Measurements from ENCODE around the gene UGT1A1.

The UGT1A1 gene

DNA sequence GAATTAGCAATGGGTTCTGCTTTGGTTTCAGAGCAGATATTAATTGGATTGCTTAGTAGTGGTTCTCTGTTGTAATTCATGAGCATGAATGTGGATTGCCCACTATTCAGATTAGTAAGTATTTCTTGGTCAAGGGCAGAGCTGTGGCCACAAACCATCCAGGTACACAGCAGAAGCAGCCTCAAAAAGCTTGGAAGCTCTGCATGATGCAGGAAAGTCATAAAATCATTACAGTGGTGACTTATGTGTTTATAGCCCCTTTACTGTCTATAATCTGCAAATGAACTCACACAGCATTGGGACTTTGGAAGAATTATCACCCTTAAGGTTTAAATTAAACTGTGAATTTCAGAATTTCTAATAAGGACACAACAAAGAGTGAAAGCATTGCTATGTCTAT lies 1.9 kb upstream of the UGT1A1 start:
- no peak for DNase-seq (ENCODE audit: low read depth in 2 of 2)

DNA sequence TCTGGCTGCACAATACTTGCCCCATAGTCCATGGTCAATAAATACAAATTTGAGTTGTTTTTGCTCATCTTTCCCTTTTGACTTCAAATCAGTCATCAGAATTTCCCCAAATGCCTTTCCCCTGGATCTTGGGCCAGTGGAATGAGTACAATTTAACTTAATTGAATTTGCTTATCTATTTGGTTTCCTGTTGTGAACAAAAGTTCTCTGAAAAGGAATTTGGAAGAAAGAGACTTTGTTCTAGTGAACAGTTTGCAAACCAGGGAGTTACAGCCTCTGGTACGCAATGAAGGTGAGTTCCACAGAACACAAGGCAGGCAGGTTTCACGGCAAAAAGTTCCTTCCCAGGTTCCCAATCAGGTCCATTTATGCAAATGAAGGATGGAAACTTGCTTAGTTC lies 1.2 kb upstream of the UGT1A1 start:
- DNase-seq (ENCODE audit: low read depth in 2 of 2) = no peak

DNA sequence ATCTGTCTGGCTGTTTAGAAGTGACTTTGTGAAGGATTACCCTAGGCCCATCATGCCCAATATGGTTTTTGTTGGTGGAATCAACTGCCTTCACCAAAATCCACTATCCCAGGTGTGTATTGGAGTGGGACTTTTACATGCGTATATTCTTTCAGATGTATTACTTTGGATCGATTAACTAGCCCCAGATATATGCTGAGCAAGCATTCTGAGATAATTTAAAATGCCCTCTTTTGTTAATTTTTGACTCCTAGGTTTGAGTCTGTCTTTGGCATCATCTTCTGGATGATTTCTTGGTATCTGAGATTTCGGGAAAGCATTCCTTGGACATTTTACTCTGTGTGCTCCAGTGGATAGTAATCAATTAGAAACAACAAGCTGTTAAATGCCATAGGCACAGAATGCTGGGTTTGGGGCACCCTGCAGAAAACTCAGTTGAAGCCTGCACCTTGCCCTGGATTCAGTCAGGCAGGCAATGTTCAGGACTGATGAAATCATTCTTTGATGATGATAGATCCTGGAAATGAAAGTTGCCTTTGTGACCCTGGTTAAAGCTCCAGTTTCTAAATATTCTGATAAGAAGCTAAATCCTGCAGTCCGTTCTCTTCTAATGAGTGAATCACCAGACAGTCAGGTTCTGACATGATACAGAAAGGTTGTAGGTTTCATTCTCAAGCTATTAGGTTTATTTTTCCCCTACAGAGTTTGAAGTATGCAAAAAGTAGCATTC lies 1.1 kb downstream of the UGT1A1 start:
- no peak for DNase-seq (ENCODE audit: low read depth in 2 of 2)

DNA sequence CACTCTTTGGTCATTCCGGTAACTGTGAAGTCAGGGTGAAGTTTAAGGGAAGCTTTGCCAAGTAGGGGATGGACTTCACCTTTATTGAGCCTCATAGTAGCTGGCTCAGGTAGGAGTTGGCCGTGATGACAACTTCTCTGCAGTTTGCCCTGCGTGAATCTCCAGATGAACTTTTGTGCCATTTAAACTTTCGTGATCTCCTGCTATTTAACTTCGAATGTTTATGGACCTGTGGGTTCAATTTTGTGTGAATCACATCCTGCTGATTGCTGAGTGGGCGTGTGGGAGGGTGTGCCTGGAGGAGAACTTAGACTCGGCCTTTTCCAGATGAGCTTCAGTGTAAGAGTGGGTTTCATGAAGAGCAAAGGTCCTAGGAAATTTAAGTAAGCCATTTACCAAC lies 4.2 kb downstream of the UGT1A1 start:
- DNase-seq (ENCODE audit: low read depth in 2 of 2) = no peak

DNA sequence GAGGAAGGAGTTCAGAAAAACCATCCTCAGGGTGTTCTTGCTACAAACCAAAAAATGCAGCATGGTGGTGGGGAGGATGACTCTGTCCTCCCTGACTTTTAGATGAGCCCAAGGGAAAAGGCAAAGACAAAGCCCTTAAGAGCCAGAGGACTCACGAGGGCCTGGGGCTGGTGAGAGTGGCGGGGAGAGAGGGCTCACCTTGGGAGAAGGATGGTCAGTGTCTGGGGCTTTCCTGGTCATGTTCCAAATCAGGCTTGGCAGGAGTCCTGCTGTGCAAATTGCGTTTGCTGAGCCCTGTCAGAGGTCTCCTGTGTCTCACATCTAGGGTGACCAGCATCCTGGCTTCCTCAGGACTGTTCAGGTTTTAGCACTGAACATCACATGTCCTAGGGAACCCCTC lies 4.7 kb downstream of the UGT1A1 start:
- no peak for DNase-seq (ENCODE audit: low read depth in 2 of 2)

DNA sequence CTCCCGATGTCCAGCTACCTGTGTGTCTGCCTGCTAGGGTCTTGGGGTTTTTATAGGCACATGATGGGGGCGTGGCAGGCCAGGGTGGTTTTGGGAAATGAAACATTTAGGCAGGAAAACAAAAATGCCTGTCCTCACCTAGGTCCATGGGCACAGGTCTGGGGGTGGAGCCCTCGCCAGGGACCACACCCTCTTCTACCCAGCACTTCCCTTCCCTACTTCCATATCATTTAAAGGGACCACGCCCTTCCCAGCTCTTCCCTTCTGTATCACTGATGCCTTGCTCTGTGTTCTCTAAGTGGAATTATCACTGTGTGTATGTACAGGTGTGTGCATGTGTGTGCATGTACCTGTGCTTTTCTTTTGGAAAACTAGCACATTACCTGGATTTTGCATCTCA lies 6.3 kb downstream of the UGT1A1 start:
- DNase-seq (ENCODE audit: low read depth in 2 of 2) = no peak

DNA sequence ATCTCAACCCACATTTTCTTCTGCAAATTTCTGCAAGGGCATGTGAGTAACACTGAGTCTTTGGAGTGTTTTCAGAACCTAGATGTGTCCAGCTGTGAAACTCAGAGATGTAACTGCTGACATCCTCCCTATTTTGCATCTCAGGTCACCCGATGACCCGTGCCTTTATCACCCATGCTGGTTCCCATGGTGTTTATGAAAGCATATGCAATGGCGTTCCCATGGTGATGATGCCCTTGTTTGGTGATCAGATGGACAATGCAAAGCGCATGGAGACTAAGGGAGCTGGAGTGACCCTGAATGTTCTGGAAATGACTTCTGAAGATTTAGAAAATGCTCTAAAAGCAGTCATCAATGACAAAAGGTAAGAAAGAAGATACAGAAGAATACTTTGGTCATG lies 8.0 kb downstream of the UGT1A1 start:
- no peak for DNase-seq (ENCODE audit: low read depth in 2 of 2)

DNA sequence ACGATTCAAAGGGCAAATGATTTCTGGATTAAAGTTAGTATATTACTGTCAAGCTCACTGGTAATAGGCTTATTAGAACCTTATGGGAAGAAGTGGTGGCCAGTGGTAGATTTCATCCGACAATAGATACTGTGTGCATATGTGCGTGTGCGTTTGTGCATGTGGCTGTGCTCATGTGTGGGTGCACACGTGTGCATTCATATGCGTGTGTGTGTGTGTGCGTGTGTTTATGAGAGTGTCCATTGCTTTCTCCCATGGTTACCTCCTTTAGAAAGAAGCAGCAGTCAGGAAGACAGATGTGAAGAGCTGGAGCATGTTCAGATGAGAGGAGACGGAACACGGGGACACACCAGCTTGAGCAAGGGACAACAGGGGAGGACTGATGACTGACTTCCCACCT lies 9.2 kb downstream of the UGT1A1 start:
- no peak for DNase-seq (ENCODE audit: low read depth in 2 of 2)

DNA sequence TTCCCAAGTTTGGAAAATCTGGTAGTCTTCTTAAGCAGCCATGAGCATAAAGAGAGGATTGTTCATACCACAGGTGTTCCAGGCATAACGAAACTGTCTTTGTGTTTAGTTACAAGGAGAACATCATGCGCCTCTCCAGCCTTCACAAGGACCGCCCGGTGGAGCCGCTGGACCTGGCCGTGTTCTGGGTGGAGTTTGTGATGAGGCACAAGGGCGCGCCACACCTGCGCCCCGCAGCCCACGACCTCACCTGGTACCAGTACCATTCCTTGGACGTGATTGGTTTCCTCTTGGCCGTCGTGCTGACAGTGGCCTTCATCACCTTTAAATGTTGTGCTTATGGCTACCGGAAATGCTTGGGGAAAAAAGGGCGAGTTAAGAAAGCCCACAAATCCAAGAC lies 12.1 kb downstream of the UGT1A1 start:
- no peak for DNase-seq (ENCODE audit: low read depth in 2 of 2)

DNA sequence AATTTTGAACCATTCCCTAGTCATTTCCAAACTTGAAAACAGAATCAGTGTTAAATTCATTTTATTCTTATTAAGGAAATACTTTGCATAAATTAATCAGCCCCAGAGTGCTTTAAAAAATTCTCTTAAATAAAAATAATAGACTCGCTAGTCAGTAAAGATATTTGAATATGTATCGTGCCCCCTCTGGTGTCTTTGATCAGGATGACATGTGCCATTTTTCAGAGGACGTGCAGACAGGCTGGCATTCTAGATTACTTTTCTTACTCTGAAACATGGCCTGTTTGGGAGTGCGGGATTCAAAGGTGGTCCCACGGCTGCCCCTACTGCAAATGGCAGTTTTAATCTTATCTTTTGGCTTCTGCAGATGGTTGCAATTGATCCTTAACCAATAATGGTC lies 12.5 kb downstream of the UGT1A1 start:
- no peak for DNase-seq (ENCODE audit: low read depth in 2 of 2)

DNA sequence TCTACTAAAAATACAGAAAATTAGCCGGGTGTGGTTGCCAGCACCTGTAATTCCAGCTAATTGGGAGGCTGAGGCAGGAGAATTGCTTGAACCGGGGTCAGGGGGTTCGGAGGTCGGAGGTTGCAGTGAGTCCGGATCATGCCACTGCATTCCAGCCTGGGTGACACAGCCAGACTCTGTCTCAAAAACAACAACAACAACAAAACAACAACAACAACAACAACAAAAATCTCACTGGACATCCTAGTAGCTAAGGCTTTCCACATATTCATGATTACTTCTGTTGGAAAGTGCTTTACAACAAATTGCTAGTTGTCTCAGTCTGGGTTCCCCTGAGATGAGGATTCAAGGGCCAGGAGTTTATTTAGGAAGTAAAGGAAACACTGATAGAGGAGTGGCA lies 13.8 kb downstream of the UGT1A1 start:
- DNase-seq (ENCODE audit: low read depth in 2 of 2) = no peak

DNA sequence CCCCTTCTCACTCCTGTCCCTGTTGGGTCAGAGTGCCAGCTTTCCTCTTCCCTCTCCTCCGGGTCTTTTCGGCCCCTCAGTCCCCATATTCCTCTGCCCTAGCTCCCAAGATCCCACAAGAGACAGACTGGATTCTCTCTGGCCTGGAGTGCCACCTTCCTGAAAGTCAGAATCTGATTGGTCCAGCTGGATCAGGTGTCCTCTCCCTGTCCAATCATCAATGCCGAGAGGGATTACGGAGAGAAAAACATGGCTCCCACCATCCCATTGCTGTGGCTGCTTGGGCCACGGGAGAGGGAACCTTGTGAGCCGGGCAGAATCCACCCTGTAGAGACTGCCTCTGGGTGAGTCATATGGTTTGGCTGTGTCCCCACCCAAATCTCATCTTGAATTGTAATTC lies 15.3 kb downstream of the UGT1A1 start:
- DNase-seq (ENCODE audit: low read depth in 2 of 2) = no peak

DNA sequence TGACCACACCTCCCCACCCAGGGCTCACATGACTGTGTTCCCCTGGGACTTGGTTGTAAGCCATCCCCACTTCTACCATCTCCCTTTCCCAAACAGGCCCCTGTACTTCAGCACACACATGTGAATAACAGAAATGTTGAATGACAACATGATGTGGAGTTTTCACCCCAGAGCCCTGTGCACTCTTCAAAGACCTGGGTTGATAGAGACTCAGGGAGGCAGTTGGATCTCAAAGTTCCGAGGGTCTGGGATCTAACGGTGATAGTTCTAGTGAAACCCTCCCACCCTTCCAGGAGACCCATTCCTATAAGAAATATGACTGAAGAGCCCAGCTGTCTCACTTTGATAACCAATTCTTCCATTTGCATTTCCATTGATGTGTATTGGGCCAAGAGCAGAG lies 18.0 kb downstream of the UGT1A1 start, which contains the start of gene MROH2A:
Gene MROH2A, plus strand, starts transcription at position 301 of the 400 bp plus-strand sequence. CDS start 1,029 bp downstream, outside the sequence.
- DNase-seq (ENCODE audit: low read depth in 2 of 2) = no peak

DNA sequence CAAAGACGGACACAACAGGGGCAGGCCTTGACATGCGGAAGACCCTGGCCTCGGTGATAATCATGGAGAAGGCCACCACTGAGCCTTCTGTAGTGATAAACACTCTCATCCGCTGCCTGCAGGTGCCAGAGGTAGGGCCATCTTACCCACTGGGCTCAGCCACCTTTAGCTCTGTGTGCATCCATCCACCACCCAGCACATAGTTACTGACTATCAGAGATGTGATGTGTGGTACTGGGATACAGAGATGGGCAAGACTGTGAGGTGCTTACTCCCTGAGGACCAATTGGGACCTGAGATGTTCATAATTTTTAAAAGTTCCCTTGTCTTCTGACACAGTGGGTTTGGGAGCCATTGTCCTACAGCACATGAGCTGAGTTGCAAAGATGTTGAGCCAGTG lies 19.7 kb downstream of the UGT1A1 start:
- no peak for DNase-seq (ENCODE audit: low read depth in 2 of 2)

DNA sequence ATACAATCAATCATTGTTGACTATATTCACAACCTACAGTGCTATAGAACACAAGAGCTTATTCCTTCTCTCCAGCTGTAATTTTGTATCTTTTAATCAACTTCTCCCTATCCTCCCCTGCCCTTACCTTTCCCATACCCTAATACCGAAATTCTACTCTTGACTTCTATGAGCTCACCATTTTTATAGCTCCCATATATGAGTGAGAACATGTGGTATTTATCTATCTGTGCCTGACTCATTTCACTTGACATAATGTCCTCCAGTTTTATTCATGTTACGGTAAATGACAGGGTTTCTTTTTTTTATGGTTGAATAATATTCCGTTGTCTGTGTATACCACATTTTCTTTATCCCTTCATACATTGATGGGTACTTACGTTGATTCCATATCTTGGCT lies 20.7 kb downstream of the UGT1A1 start:
- no peak for DNase-seq (ENCODE audit: low read depth in 2 of 2)

DNA sequence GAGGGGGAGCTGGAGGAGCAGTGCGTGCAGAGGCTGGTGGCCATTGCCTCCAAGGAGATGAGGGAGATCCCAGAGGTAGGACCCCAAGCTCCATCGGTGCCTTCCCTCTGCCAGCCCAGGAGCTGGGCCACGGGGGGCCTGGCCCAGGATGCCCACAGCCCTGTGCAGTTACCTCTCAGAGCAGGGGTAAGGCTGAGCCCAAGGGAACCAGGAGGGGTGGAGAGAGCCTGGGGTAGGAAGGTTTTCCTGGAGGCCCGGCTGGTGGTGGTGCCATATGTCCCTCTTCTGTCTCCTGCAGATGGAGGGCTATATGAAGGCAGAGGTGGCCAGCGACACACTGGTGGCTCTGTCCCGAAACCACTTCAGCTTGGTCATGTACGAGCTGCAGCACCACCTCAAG lies 29.5 kb downstream of the UGT1A1 start:
- DNase-seq (ENCODE audit: low read depth in 2 of 2) = no peak

DNA sequence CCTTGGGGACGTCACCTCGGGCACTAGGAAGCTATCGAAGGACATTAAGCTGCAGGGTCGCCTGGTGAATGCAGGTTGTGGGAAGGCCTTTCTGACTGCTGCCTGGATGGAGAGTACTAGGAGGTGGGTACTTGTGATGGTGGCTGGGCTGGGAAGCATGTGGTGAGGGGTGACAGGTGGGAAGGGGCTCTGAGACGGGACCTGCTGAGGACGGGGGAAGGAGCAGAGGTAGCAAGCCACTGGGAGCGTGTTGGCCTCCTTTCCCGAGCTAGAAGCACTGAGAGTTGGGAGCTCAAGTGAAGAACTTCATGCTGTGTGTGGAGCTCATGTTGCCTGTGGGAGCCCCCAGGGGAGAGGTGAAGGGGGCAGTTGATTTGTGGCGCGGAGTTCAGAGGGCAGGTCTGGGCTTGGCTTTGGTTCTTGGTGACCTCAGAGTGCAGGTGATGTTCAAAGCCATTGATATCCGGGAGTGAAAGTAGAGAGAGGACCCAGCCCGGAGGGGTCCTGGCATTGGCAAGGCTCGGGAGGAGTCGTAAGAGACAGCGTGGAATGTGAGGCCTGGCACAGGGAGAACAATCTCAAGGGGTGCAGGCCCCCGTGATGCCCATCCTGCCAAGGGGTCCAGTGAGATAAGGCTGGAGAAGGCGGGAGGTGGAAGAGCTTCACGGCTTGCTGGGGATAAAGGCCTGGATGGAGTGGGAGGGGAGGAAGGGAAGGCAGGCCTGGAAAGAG lies 31.2 kb downstream of the UGT1A1 start:
- no peak for DNase-seq (ENCODE audit: low read depth in 2 of 2)

DNA sequence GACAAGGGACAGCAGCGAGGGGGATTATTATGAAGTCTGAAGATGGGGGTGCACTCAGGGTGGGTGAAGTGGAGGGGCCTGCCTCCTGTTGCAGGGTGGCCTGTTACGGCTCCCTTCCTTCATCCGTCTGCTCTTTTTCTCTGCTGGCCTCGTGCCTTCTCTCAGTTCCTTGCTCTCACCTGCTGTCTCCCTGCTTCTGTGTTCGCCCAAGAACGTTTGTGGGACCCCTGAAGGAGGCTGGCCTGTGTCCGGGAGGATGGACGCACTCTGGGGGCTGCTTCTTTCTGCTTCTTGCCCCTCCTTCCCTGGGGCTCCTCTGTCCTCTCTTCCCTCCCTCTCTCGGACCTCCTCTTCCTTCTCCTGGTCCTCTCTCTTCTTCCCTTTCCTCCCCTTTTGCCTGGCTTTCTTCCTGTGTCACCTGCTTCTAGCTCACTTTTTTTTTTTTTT lies 31.8 kb downstream of the UGT1A1 start:
- DNase-seq (ENCODE audit: low read depth in 2 of 2) = no peak

DNA sequence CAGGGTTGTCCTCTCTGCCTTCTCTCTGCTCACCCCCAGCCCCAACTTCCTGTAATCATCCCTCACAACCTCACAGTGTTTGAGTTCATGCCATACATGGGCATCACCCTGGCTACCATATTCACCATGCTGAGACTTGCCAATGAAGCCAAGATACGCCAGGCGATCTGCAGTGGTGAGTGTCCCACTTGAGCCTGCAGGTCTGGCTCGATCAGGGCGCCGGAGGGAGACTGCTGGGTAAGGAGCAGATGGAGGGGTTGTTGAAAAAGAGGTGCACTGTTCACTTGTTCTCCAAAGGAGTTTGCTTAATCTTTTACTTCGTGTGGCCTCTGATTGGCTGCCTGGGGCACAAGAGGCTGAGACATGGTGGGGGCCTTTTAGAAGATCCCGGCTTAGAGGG lies 32.6 kb downstream of the UGT1A1 start:
- no peak for DNase-seq (ENCODE audit: low read depth in 2 of 2)

DNA sequence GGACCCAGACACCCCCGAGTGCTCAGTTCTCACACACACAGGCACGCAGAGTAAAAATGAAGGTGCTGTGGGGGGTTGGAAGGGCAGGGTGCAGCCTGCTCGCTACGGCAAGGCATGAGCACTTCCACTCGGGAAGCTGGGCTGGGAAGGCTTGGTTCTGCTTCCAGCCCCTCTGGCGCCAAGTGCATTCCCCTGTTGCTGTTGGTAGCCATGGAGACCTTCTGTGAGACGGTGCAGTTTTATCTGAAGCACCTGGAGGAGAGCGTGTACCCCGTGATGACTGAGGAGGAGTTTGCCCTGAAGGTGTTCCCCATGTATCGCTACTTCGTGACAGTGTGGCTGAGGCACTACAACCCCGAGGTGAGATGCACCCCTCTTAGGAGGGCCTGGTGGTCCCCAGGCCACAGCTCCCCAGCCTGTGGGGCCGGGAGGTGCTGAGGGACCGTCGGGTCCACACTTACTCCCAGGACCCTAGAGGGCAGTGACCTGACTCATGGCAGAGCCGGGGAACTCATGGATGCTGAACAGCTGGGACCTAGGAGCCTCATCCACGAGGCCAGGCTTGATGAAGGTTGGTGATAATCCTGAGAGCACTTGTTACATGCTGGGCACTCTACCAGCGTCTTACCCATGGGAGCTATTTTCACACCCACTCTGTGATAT lies 33.5 kb downstream of the UGT1A1 start:
- DNase-seq (ENCODE audit: low read depth in 2 of 2) = no peak

DNA sequence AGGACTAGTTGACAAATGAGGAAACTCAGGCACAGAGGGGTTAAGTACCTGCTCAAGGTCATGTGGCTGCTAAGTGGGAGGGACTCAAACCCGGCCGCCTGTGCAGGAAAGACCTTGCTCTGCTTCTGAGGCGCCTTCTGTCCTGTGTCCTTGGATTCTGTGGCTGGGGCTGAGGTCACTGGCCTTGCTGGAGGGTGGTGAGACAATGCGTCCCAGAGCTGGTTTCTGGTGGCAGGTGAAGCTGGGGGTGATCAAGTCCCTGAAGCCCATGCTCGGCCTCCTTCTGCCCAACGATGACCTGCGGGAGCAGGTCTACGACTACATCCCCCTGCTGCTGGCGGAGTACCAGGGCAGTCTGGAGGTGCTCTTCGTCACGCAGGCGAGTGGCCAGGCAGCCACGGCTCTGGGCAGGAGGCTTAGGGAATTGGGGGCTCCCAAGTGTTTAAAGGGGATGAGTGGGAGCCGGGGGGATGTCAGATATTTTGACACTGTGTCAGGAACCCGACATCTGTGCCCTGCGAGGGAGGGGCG lies 34.1 kb downstream of the UGT1A1 start:
- no peak for DNase-seq (ENCODE audit: low read depth in 2 of 2)

DNA sequence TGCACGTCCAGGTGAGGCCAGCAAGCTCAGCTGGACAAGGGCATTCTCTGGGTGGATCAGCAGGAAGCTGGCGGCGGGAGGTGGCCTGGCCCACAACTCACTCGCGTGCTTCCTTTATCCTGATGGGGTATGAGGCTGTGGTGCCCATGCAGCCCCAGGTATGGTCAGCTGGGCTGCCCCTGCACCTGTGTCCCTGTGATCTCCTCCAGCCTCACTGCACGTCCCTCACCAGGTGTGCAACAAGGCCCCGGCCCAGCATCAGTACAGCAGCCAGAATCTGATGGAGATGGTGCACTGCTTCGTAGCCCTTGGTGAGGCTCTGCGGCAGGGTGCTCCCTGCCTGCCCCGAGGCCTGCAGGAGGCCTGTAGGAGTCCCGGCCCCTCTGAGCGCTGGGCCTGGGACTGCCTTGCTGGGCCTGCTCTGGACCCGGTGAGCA lies 35.7 kb downstream of the UGT1A1 start:
- DNase-seq (ENCODE audit: low read depth in 2 of 2) = no peak

DNA sequence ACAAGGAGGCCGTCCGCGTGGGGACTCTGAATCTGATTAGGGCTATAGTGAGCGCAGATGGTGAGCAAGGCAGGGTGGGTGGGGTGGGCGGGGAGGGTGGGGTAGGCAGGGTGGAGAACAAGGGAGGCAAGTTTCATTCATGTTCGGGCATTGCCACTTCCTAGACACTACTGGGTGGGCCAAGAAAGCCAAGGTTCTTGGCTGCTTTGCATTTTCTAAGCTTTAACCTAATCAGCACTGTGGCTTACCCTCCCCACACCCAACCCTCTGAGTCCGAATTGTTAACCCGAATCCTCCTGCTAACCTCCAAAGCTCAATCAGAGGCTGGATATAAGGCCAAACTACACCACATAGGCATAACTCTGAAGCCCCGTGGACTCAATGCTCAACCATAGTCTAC lies 36.2 kb downstream of the UGT1A1 start:
- DNase-seq (ENCODE audit: low read depth in 2 of 2) = no peak
